Activated CD4-positive, alpha-beta T cell treated with anti-CD3 and anti-CD28 coated beads for 1 hour (primary cell): Measurements from ENCODE around the gene WASHC3.
"Not testable (repeated sequence)": the region's sequence is repeated elsewhere in the genome, so short reads cannot be mapped to it uniquely, and the experiment has no call there.

Experiments used
- DNase-seq: peaks from one replicate; pipeline ENCODE4 v3.0.0-alpha.2; 2020

WASHC3 gene

GRCh38 chr12:102061560-102062418 is at the start of gene WASHC3:
Gene WASHC3 (minus strand): TSS chr12:102061991. CDS start chr12:102061962, 29 bp downstream.
- DNase-seq = peak; percentile 91

- DNase-seq = no peak
Measured at GRCh38 chr12:102110782-102111181, 49.0 kb upstream of the WASHC3 start.

GRCh38 chr12:102107970-102108369 is 46.2 kb upstream of the WASHC3 start:
- no peak for DNase-seq

- DNase-seq = no peak
Measured at GRCh38 chr12:102106905-102107304, 45.1 kb upstream of the WASHC3 start.

- no peak for DNase-seq
Measured at GRCh38 chr12:102096855-102097254, 35.1 kb upstream of the WASHC3 start.

GRCh38 chr12:102095677-102096263 is 34.0 kb upstream of the WASHC3 start:
- no peak for DNase-seq

DNA sequence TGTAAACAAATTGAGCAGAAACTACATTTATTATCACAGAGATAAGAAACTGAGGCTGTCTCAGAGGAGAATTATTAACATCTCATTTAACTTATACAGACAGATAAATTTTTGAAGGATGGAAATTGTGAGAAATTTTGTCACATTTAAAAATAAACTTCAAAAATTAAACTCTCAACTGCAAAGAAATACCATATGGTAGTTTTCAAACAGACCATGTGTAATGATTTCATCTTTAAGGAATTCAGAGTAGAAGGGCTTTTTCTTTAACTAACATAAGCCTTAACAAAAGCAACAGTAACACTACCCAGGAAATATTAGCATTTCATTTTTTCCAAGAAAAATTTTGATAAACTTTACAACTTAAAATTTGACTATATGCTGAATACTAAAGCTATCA is 31.5 kb upstream of the WASHC3 start:
- no peak for DNase-seq

- DNase-seq = not testable (repeated sequence)
Measured at GRCh38 chr12:102089228-102089835, 27.5 kb upstream of the WASHC3 start.

GRCh38 chr12:102080842-102081241 is 19.1 kb upstream of the WASHC3 start:
- DNase-seq = no peak

- DNase-seq = not testable (repeated sequence)
Measured at GRCh38 chr12:102072092-102072491, 10.3 kb upstream of the WASHC3 start.

- DNase-seq = no peak
Measured at GRCh38 chr12:102069707-102070106, 7.9 kb upstream of the WASHC3 start.

- DNase-seq = no peak
Measured at GRCh38 chr12:102067574-102068258, 5.9 kb upstream of the WASHC3 start.

DNA sequence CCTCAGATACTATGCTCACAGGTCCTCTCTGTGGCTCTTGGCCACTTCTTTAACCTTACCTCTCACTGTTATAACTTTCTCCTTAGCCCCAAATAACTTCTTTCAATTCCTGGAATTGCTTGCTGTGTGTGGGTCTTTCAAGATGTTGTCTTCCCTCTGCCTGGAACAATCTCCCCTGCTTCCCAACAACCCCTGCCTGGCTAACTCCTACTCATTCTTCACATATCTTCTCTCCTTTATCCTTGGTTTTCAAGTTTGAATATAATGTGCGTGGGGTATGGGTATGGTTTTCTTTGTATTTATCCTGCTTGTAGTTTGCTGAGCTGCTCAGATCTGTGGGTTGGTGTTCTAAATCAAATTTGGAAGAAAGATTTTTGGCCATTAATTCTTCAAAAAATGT is 2.7 kb upstream of the WASHC3 start:
- no peak for DNase-seq

DNA sequence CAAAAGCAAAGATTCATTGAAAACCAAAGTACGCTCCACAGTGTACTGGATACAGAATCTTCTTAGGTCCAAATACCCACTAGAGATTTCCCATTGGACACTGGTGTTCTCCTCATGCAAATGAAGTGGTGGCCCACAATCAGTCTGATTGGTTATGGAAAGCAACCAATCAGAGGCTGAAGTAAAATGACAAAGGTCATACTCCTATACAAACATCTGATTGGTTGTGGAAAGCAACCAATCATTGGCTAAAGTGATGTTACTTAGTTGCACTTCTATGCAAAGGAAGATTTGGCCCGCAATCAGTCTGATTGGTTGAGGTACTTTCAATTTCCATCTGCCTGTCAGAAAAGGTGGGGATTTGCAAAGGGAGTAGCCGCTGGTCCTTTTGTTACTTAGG is 1.3 kb upstream of the WASHC3 start:
- DNase-seq = no peak

DNA sequence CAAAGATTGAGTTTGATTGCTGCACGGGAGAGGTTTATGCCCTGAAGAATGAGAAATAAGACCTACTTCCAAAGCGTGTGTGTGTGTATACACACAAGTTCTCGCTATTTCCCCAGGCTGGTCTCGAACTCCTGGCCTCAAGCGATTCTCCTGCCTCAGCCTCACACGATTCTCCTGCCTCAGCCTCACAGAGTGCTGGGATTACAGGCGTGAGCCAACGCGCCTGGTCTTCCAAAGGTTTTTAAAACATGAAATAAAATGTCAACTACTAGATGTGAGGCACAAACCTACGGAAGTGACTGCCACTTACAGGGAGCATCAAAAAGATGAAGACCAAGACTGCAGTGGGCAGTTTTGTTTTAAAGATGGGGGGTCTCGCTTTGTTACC is 622 bp upstream of the WASHC3 start:
- DNase-seq = no peak

DNA sequence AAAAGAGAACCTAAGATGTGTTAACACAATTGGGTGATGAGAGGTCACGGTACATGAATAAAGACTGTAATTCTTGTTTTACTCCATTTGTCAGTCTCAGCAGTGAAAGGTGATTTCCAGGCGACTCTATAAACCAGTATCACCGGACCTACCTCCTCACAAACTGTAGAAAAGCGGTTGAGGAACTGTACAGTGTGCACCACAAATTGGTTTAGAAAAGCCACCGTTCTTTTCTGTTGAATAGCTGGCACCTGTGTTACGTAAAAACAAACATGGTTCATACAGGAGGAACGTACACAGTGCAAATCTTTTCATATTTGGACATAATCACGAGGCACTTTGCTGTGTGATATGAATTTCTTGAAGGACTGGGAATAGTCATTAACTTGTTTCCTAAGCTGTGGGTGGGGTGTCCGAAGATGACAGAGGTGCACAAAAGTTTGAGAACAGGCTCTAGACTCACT is 663 bp downstream of the WASHC3 start:
- no peak for DNase-seq

DNA sequence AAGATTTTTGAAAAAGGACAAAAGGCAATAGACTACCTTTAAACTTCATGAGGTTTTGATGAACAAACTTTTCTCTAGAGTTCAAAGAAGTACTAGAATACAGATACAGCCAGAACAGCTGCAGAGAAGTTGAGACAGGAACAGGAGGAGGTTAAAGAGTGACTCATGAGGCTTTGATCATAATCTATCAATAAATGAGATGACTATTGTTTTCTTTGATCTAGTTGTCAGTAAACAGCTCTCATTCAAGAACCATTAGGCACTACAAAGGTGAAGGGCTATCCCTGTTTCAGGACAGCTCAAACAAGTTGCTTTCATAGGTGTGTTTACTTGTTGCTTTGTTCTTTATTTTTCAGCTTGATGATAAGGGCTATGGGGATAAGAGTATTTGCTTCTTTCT is 2.4 kb downstream of the WASHC3 start:
- DNase-seq = no peak

DNA sequence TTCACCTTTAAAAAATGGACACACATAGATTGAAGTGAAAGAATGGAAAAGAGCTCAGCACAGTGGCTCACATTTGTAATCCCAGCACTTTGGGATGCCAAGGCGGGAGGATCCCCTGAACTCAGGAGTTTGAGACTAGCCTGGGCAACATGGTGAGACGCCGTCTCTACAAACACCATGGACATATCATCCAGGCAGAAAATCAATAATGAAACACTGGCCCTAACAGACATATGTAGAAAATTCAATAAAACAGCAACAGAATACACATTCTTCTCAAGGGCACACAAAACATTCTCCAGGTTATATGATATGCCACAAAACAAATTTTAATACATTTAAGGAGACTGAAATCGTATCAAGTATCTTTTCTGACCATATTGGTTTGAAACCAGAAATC is 7.4 kb downstream of the WASHC3 start:
- DNase-seq = no peak

DNA sequence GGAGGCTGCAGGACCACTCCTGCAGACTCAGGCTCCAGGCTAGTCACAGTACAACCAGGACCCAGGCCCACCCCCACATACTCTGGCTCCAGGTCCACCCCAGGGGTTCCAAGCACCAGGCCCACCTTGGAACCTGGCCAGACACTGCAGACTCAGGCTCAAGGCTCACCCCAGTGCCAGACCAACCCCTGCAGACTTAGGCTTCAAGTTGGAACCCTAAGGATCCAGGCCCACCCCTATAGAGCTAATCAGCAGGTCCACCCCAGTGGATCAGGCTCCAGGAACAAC is 8.8 kb downstream of the WASHC3 start:
- no peak for DNase-seq

- DNase-seq = no peak
Measured at GRCh38 chr12:102052192-102053061, 9.4 kb downstream of the WASHC3 start.

GRCh38 chr12:102051431-102051965 is 10.3 kb downstream of the WASHC3 start:
- no peak for DNase-seq
